GM12874 (cell line): Measurements from ENCODE around the gene WDR37.

Source experiments
- TF ChIP-seq, protein P1 (sequence below): IDR thresholded peaks from 2 replicates; pipeline ENCODE4 v1.5.1; 2011; ENCODE audit warnings: low read depth, mild to moderate bottlenecking, control low read depth, low read length, moderate library complexity; ENCODE audit not compliant: insufficient read depth

WDR37 gene

DNA sequence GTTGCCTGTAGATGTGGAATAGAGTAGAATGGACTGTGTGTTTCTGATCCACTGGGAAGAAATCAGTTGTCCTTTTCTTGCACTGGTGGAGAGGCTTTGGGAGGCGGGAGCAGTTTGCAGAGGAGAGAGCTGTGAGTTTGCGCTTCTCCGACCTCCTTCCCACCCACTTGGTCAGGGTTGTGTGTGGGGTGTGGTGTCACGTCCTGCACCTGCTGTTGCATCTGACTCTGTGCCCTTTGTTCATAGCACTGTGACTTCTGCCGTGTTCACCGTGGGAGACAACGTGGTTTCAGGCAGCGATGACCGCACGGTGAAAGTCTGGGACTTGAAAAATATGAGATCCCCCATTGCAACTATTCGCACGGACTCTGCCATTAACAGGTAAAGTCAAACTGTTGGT is 67.8 kb downstream of the WDR37 start:
- TF ChIP-seq, protein P1, sequence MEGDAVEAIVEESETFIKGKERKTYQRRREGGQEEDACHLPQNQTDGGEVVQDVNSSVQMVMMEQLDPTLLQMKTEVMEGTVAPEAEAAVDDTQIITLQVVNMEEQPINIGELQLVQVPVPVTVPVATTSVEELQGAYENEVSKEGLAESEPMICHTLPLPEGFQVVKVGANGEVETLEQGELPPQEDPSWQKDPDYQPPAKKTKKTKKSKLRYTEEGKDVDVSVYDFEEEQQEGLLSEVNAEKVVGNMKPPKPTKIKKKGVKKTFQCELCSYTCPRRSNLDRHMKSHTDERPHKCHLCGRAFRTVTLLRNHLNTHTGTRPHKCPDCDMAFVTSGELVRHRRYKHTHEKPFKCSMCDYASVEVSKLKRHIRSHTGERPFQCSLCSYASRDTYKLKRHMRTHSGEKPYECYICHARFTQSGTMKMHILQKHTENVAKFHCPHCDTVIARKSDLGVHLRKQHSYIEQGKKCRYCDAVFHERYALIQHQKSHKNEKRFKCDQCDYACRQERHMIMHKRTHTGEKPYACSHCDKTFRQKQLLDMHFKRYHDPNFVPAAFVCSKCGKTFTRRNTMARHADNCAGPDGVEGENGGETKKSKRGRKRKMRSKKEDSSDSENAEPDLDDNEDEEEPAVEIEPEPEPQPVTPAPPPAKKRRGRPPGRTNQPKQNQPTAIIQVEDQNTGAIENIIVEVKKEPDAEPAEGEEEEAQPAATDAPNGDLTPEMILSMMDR = no peak

DNA sequence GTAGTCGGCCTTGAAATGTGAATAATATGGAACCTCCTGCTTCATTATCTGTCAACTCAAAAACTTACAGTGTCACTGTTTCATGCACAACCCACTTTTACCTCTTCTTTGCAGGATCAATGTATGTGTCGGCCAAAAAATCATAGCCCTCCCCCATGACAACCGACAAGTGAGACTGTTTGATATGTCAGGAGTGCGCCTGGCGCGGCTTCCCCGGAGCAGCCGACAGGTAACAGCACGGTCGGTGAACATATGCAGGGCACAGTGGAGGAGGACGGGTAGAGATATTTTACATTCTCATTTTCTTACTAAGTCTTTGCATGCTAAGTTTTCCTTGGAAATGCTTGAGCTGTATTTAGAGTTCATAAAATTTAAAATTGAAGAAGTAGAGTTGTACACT is 68.6 kb downstream of the WDR37 start:
- TF ChIP-seq, protein P1 = no peak

DNA sequence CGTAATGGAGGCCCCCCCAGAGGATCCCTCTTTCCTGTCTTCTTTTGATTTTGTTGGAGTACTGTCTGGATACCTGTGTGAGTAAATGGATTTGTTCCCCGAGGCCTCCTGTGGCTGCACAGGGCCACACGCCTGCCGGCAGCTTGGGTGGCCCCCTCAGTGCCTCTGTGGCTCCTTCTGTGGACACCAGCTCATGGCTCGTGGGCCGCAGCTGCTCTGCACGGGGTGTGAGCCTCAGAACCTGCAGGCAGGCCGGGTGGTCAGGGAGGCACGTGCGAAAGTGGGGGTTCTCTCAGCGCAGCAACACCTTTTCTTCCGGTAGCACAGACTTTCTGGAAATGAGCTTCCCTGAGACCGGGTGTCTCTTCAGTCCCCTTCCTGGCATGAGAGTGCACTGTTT is 70.3 kb downstream of the WDR37 start:
- TF ChIP-seq, protein P1 = no peak

DNA sequence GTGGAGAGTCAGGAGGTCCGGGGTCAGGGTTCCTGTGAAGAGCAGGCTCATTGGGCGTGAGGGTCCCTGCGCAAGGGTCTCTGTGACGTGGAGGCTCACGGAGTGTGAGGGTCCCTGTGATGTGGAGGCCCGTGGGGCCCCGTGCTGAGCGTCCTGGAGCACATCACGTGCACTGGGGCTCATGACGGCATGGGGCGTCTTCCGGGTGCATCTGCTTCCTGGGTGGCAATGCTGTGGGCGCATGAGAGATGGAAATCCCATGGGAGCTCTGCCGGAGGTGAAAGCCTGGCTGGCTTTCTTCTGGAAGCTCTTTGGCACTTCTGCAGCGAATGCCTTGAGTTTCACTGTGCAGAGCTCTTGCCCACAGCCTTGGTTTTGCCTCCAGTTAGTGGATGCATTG is 71.4 kb downstream of the WDR37 start:
- TF ChIP-seq, protein P1 = no peak

DNA sequence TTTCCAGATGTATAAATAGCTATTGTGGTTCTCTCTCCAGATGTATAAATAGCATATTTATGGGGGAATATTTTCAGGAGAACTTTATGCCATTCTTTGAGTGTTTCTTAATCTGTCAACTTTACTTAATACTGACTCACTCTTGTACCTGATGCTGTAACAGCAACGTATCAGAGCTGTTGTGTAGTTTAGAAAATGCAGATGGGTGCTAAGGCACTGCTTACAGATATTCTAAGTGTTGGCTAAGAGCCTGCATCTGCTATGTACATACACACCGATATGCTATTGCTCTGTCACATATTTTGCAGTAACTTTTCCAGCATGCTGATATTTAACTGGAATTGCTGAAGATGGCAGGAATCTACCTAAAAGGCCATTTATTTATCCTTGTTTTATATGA is 71.9 kb downstream of the WDR37 start:
- TF ChIP-seq, protein P1 = no peak

DNA sequence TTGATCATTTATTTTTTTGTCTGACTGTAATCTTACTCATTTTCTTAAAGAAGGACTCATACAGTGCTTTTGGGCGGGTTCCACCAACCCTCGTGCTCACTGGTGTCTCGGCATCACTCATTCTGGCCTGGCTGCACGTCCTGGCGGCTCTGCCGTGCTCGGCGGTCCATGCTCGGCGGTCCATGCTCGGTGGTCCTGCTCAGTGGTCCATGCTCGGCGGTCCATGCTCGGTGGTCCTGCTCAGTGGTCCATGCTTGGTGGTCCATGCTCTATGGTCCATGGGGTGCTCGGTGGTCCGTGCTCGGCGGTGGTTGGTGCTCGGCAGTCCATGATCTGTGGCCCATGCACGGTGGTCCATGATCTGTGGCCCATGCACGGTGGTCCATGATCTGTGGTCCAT is 72.5 kb downstream of the WDR37 start:
- TF ChIP-seq, protein P1 = no peak

DNA sequence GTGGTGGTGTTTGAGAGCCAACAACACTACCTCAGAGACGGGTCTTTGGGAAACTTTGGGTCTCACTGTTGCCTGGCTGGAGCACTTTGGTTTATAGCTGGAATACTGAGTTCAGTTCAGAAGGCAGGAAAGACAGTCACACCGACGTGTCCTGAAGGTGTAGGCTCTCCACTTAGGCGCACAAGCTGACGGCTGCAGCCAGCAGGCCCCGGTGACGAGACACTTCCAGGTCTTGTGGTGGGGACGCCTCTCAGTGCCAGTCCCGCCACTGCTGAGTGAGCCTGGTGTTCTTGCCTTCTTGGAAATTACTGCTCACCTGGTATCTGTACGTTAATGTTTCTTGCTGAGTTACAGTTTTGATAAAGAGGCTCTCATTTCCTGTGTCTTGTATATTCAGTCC is 74.0 kb downstream of the WDR37 start:
- TF ChIP-seq, protein P1 = no peak
